HG03066 (cell line): ENCODE measurements around the gene STRIP2.

Experiments
- ATAC-seq: cut with Tn5 transposase; IDR thresholded peaks from one replicate; pipeline ENCODE4 v1.9.1; 2021; ENCODE audit warnings: low read depth; ENCODE audit not compliant: unreplicated experiment

The STRIP2 gene

DNA sequence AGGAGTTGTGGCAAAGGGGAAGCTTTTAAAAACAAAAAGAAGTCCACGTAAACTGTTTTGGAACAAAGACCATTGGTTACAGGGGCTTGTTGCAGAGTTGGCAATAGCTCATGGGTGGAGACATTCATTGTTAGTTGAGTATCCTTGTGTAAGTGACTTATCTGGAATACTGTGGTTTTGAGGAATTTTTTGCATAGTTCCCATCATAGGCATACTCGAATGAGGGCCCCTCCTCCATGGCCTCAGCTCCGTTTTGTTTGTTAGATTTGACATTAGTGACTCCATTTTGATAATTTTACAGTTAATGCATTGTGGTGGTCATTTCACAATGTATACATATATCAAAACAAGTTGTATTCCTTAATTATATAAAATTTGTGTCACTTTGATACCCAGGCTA is 55.3 kb downstream of the STRIP2 start:
- ATAC-seq = no peak

DNA sequence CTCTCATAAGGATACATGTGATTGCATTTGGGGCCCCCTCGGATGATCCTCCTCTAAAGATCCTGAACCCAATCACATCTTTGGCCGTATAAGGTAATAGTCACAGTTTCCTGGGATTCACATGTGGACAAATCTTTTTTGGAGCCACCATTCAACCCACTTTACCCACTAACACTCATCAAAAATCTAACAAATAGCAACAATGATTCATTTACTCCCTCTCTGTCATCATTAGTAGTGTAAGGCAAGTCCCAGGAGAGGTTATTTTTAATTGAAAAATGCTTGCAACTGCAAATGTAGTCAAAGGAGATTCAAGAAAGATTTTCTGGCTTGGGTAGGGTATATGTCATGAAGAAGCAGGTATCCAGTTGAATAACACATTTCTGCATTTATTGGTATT is 58.2 kb downstream of the STRIP2 start:
- ATAC-seq = no peak

DNA sequence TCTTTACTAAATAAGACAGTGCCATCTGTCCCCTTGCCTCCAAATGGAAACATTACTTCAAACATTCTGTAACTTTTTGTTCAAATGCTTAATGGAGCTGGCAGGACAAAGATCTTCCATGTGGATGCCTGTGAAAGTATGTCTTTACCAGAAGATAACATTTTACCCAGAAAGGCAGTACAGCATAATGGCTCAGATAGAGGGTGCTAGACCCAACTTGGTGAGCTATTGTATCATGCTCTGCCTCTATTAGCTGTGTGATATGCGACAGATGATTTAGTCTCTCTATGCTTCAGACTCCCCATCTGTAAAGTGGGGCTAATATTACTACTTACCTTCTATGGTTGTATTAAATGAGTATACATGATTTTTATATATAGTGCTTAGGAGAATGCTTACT is 59.3 kb downstream of the STRIP2 start:
- ATAC-seq = no peak

GRCh38 chr7:129494041-129494440 is 59.8 kb downstream of the STRIP2 start:
- ATAC-seq = peak; percentile 71

- ATAC-seq = no peak
Observed at GRCh38 chr7:129495987-129496386, 61.8 kb downstream of the STRIP2 start.

DNA sequence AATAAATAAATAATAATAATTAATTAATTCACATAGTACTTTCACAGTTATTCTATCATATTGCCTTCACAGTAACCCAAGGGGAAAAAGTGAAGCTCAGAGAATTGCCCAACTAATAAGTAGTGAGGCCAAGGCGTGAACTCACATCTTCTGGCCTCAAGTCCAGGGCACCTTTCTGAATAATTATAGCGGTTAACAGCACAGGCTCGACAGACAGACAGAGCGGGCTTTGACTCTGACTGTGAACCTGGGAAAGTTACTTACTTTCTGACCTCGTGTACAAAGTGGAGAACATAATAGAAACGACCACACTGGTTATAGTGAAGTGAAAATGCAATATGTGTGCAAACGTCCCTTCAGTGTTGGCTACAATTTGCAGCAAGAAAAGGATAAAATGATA is 62.4 kb downstream of the STRIP2 start:
- no peak for ATAC-seq

DNA sequence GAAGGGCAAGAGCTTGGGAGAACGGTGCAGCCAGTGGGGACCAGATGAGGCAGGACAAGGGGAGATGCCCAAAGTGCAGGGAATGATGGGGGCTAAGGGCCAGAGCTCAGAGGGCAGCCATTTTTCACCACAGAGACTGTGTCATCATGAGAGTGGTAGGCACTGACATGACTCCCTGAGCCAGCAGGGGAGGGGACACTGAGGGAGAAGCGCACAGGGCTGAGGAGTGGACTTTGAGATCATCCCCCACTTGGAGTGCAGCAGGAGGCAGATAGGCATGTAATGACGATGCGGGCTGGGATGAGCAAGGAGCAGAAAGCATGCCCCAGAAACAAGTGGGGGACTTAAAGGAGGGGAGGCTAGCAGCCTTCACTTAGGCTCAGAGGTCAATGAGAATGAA is 62.9 kb downstream of the STRIP2 start:
- no peak for ATAC-seq

GRCh38 chr7:129498021-129498420 is 63.8 kb downstream of the STRIP2 start:
- ATAC-seq = no peak

- no peak for ATAC-seq
Observed at GRCh38 chr7:129499999-129500398, 65.8 kb downstream of the STRIP2 start.

DNA sequence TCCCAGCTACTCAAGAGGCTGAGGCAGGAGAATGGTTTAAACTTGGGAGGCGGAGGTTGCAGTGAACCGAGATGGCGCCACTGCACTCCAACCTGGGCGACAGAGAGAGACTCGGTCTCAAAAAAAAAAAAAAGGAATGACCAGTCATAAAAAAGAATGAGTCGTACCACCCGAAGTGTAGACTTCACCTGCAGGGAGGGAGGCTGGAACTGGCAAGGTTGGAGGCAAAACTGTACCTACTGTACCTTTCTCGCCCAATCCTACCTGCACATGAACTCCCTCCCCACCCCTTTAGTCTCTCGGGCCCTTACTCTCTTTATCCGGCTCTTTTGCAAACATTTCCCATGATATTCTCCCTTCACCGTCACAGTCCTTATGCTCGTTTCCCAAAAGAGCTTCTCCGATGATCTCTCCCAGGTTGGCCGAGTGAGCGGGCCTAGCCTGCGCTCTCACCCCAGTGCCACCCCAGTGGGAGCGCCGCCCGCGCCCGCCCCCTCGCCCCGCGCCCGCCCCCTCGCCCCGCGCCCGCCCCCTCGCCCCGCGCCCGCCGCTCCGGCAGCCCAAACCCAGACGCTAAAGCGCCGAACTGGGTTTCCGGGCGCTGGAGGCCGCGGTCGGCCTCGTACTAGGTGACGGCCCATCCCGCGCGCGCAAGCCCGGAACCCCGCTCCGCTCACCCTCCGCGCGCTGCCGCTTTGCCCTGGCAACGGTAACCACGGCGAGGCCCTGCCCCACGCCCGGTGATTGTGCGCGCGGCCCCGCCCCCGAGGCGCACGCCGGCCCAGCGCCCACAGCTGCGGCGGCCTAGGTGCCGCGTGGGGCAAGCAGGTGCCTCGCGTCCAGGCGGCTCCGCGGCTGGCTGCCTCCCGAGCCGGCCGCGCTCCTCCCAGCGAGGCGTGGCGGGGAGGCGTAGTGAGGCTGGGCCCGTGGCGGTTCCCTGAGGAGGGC is 67.8 kb downstream of the STRIP2 start, which contains the start of gene SMKR1:
Gene SMKR1 (plus strand): TSS at position 772 of the 948 bp plus-strand sequence. CDS start 294 bp downstream, outside the sequence.
- peak; percentile 81 for ATAC-seq

DNA sequence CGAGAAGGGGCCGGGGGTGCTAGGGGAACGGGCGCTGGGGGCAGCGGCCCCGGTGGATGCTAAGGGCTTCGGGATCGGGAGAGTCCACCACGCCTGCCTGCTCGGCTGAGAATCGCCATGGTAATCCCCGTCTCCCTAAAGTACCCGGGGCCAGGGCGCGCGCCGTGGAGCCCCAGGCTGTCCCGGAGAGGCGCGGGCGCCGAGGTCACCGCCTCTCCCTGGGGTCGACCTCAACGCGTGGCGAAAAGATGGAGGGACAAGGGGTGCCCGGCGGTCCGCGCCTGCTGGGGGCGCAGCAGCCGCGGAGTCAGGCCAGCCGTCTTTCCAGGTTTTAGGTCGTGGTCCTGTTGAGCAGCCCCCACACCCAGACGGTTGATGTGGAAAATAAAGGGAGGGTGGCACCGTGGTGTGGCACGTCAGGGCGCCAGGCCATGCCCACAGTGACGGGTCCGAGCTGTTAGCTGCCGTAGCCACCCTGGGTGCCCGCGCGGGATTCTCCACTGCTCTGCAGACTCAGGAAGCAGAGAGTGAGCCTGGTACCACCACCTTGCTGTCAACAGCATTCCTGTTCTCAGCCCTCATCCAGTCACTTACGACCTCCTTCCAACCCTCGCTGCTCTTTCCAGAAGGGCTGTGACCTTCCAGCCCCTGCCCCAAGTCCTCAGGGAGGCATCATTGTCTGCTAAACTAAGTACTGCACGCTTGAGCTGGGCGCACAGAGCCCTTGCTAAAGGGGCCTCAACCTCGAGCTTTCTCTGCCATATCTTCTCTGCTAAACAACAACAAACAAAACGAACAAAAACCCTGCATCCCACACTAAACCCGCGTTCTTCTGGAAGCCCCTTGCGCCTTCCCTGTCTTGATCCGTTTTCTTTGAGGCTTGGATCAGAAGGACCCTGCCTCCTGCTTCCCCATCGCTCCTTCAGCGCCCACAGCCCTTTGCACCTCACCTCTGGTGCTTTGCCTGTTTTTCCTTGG is 68.8 kb downstream of the STRIP2 start:
- ATAC-seq = peak; percentile 16

DNA sequence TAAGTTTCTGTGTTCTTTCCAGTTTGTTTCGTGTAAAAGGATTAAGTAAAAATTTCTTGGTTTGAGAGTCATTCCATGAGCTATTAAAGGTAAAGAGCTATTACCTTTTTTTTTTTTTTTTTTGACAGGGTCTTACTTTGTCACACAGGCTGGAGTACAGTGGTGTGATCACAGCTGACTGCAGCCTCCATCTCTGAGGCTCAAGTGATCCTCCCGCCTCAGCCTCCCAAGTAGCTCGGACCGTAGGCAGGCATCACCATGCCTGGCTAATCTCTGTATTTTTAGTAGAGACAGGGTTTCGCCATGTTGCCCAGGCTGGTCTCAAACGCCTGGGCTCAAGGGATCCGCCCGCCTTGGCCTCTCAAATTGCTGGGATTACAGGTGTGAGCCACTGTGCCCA is 69.5 kb downstream of the STRIP2 start:
- ATAC-seq = no peak

DNA sequence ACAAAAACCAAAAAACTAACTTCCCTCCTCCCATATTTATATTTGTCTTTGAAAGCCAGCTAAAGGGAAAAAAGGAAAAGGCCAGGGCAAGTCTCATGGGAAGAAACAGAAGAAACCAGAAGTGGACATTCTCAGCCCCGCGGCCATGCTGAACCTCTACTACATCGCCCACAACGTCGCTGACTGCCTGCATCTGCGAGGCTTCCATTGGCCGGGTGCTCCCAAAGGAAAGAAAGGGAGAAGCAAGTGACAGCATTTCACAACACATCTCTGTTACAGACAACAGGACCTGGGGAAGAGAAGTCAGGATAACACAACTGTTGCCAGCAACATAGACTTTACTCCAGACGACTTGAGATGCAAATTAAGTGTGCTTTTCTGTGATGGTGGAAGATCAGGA is 78.0 kb downstream of the STRIP2 start:
- no peak for ATAC-seq

DNA sequence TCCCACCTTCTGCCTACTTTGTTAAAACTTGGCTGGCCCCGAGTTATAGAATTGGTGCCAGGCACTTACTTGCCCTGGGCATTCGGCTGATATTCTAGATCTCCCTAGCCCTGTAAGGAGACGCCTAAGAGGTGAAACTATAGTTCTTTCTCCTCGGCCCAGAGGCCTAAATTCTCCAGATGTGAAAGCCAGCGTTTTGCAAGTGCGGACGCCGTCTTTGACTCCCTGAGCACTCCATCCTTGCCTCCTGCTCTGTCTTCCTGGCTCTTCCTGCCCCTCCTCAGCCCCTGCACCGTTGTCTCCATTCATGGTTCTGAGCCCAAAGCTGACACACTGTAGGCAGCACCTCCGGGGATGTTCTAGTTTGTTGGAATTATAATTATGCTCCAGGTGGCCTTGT is 79.3 kb downstream of the STRIP2 start:
- no peak for ATAC-seq

DNA sequence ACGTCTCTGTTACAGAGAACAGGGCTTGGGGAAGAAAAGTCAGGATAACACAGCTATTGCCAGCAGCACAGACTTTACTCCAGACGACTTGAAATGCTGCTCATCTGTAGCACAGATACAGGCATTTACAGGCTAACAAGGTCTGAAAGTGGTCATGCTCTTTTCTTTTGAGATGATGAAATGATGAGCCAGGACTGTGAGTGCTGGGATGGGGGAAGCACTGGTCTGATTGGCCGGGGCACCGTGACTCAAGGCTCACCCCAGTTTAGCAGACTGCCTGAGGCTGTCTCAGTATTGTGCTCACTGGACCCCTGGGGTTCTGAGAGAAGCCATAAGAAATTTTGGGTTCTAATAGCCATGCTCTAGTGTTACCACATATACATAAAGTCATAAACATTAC is 80.5 kb downstream of the STRIP2 start:
- ATAC-seq = no peak

DNA sequence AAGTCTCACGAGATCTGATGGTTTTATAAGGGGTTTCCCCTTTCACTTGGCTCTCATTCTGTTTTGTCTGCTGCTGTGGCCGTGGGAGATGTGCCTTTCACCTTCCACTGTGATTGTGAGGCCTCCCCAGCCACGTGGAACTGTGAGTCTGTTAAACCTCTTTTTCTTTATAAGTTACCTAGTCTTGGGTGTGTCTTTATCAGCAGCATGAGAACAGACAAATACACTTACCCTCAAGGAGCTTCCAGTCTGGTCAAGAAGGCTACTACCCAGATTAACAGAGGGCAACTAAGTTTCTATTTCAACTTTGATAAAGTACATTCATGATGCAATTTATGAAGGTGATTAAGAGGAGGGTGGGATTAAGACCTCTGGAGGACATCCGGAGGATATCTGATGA is 81.1 kb downstream of the STRIP2 start:
- ATAC-seq = no peak

- no peak for ATAC-seq
Observed at GRCh38 chr7:129517931-129518330, 83.7 kb downstream of the STRIP2 start.

DNA sequence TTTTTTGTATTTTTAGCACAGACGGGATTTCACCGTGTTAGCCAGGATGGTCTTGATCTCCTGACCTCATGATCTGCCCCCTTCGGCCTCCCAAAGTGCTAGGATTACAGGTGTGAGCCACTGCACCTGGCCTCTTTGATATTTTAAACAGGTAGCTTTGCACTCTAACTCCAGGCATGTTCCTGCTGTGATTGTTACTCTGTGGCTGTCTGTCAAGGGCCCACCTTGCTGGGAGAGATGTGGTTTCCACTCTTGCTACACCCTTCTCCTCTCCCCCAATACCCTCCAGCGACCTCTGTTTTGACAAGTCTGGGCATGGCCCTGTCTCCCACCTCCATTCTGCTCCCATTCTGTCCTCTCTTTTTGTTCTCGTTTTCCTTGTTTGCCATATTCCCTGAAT is 85.2 kb downstream of the STRIP2 start:
- no peak for ATAC-seq

DNA sequence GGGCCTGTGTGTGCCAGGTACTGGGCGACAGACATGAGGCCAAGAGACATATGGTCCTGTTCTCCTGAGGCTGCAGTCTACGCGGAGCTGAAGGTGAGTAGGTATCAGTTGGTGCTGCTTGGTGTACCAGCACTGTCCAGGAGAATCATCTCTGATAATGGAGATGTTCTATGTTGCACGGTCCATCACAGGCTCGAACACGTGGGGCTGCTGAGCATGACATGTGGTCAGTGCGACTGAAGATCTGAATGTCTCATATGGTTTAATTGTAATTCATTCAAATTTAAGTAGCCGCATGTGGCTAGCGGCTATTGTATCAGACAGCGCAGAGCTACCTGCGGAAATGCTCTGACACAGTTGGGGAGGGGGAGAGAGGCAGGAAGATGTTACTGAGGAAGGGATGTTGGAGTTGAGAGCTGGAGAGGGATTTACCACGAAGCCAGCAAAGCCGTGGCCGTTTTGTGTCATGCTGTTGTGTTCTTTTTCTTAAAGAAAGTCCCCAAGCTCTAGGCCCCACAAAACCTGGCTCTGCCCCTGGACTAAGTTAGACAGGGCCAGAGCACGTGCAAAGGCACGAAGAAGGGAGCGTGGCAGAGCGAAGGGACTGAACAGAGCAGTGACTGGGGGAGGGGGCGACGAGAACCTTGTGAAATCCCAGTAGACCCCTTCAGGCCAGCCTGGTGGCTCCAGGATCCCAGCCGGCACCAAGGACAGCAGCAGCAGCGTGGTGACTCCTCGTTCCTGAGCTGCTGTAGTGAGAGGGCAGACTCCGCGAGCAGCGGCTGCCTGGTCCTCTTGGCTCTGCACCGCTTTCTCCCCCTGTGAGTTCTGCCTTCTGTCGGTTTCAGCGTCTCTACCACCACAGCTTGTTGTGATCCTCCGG is 88.1 kb downstream of the STRIP2 start:
- ATAC-seq = no peak

GRCh38 chr7:129522971-129523340 is 88.7 kb downstream of the STRIP2 start:
- no peak for ATAC-seq
